ENCODE results near the gene IRX4. TPM values are rescaled to one million over a fixed set of nuclear protein-coding genes. Genes with fewer than 3 reads are reported as not detected.

Gene IRX4
- total and polyA plus RNA-seq, 2 experiments from 2014 or later: 0.82 to 1.7 TPM

- ATAC-seq (no peak), DNase-seq (ENCODE audit: low spot score) (no peak)
- Mint-ChIP-seq H3K27ac (no peak overlapping the region), H3K4me1 (peaks cover 21% of the 10 kb centered on the region), H3K36me3 (ENCODE audit: low read depth) (no peaks in the 10 kb centered on the region), H3K4me3 (no peak overlapping the region), H3K9me3 (no peaks in the 10 kb centered on the region), H3K27me3 (ENCODE audit: insufficient read depth, low read depth, poor library complexity) (peaks cover 50% of the 10 kb centered on the region)
- H3K36me3 ChIP-seq (ENCODE audit: insufficient read depth): no peaks in the 10 kb centered on the region
- H3K4me1 ChIP-seq (ENCODE audit: insufficient read depth): no peaks in the 10 kb centered on the region; the same call in 1 of the 2 replicates
- H3K9me2 ChIP-seq (ENCODE audit: insufficient read depth): no peaks in the 10 kb centered on the region
- no peaks in the 10 kb centered on the region for H3F3A ChIP-seq (replicated peaks; ENCODE audit: low read depth)
- no peak overlapping the region for H2AFZ ChIP-seq
- no peaks in the 10 kb centered on the region for H4K20me1 ChIP-seq (replicated peaks; ENCODE audit: insufficient read depth)
- H3K27ac ChIP-seq (ENCODE audit: low read depth): no peak overlapping the region
- TF ChIP-seq NANOG (IDR thresholded peaks at IDR 0.05; ENCODE audit: borderline replicate concordance) (no peak), EZH2 (IDR thresholded peaks at IDR 0.05; ENCODE audit: low read depth, unreplicated experiment) (no peak), JUNB (IDR thresholded peaks at IDR 0.05; ENCODE audit: unreplicated experiment) (no peak), ETS1 (IDR thresholded peaks at IDR 0.05) (no peak)
- no peak overlapping the region for H3K4me3 ChIP-seq
- H3K79me2 ChIP-seq (replicated peaks; ENCODE audit: insufficient read depth): no peaks in the 10 kb centered on the region
- H3K27me3 ChIP-seq (ENCODE audit: insufficient read depth): peaks cover 41% of the 10 kb centered on the region
- no peak overlapping the region for H3K4me2 ChIP-seq
Observed at GRCh38 chr5:1853531-1853930, 29.2 kb downstream of the IRX4 start.

- H3K36me3 Mint-ChIP-seq (ENCODE audit: low read depth): no peaks in the 10 kb centered on the region
- no peak for DNase-seq (ENCODE audit: low spot score)
- peaks cover 58% of the 10 kb centered on the region for H3K27me3 Mint-ChIP-seq (ENCODE audit: insufficient read depth, low read depth, poor library complexity)
- Histone ChIP-seq H3F3A (replicated peaks; ENCODE audit: low read depth) (no peaks in the 10 kb centered on the region), H3K4me1 (ENCODE audit: insufficient read depth) (no peaks in the 10 kb centered on the region; the same call in 1 of the 2 replicates), H3K79me2 (replicated peaks; ENCODE audit: insufficient read depth) (no peaks in the 10 kb centered on the region), H4K20me1 (replicated peaks; ENCODE audit: insufficient read depth) (no peaks in the 10 kb centered on the region), H2AFZ (no peak overlapping the region), H3K36me3 (ENCODE audit: insufficient read depth) (no peaks in the 10 kb centered on the region), H3K9me2 (ENCODE audit: insufficient read depth) (no peaks in the 10 kb centered on the region), H3K4me2 (no peak overlapping the region), H3K4me3 (no peak overlapping the region), H3K27me3 (ENCODE audit: insufficient read depth) (peaks cover 41% of the 10 kb centered on the region), H3K27ac (ENCODE audit: low read depth) (no peak overlapping the region)
- no peak for ATAC-seq
- H3K4me1 Mint-ChIP-seq: peaks cover 21% of the 10 kb centered on the region
- no peak overlapping the region for H3K27ac Mint-ChIP-seq
- no peak overlapping the region for H3K4me3 Mint-ChIP-seq
- H3K9me3 Mint-ChIP-seq: no peaks in the 10 kb centered on the region
- TF ChIP-seq NANOG (IDR thresholded peaks at IDR 0.05; ENCODE audit: borderline replicate concordance): no peak
- TF ChIP-seq EZH2phosphoT487 (IDR thresholded peaks at IDR 0.05; ENCODE audit: unreplicated experiment): no peak
- no peak for TF ChIP-seq JUNB (IDR thresholded peaks at IDR 0.05; ENCODE audit: unreplicated experiment)
- TF ChIP-seq ZNF114 (CRISPR knock-in tag; IDR thresholded peaks at IDR 0.05): no peak
- no peak for TF ChIP-seq POLR2AphosphoS5 (IDR thresholded peaks at IDR 0.05; ENCODE audit: low read depth)
- no peak for TF ChIP-seq CTCF (conservative IDR thresholded peaks at IDR 0.05; ENCODE audit: low read depth in 2 of 2)
- TF ChIP-seq CREB1 (CRISPR knock-in tag; IDR thresholded peaks at IDR 0.05; ENCODE audit: low read depth): no peak
- no peak for TF ChIP-seq STAT1 (IDR thresholded peaks at IDR 0.05; ENCODE audit: unreplicated experiment)
- no peak for TF ChIP-seq REST (IDR thresholded peaks at IDR 0.05; ENCODE audit: unreplicated experiment)
Observed at GRCh38 chr5:1852324-1852947, 30.3 kb downstream of the IRX4 start.

All from GM23338 (cell line).